NCI-H2081 (cell line): ENCODE measurements around the gene GRHPR.
"Not testable (repeated sequence)": the region's sequence is repeated elsewhere in the genome, so short reads cannot be mapped to it uniquely, and the experiment has no call there.

ENCODE experiments used
- DNase-seq, 2 experiments: peaks; one replicate each; lab custom pipeline; 2025; lab: John Stamatoyannopoulos, UW

GRHPR gene

GRCh38 chr9:37422289-37423104 lies at the start of gene GRHPR:
Gene GRHPR (plus strand): TSS chr9:37422696. CDS start chr9:37422751, 55 bp downstream.
- DNase-seq, result peak; percentile 74 to 78

GRCh38 chr9:37372839-37373238 lies 49.7 kb upstream of the GRHPR start:
- no peak for DNase-seq

- no peak for DNase-seq
These were observed 48.9 kb upstream of the GRHPR start for GRCh38 chr9:37373621-37374020.

GRCh38 chr9:37374892-37375291 lies 47.6 kb upstream of the GRHPR start:
- DNase-seq, result no peak

- DNase-seq, result no peak
These were observed 44.5 kb upstream of the GRHPR start for GRCh38 chr9:37377688-37378612.

- no peak for DNase-seq
These were observed 43.9 kb upstream of the GRHPR start for GRCh38 chr9:37378613-37379004.

GRCh38 chr9:37379835-37380234 lies 42.7 kb upstream of the GRHPR start:
- no peak for DNase-seq

- no peak for DNase-seq
These were observed 41.9 kb upstream of the GRHPR start for GRCh38 chr9:37380570-37380969.

- no peak for DNase-seq
These were observed 41.3 kb upstream of the GRHPR start for GRCh38 chr9:37381094-37381741.

- DNase-seq, result no peak
These were observed 40.1 kb upstream of the GRHPR start for GRCh38 chr9:37382161-37382981.

GRCh38 chr9:37382982-37383357 lies 39.5 kb upstream of the GRHPR start:
- no peak for DNase-seq

GRCh38 chr9:37383393-37383792 lies 39.1 kb upstream of the GRHPR start:
- no peak for DNase-seq

- DNase-seq, result no peak
These were observed 38.4 kb upstream of the GRHPR start for GRCh38 chr9:37383876-37384746.

- DNase-seq, result no peak
These were observed 37.2 kb upstream of the GRHPR start for GRCh38 chr9:37385286-37385685.

GRCh38 chr9:37386988-37387387 lies 35.5 kb upstream of the GRHPR start:
- no peak for DNase-seq

GRCh38 chr9:37390759-37391158 lies 31.7 kb upstream of the GRHPR start:
- DNase-seq, result peak in 1 of 2 experiments; percentile 8

- no peak for DNase-seq
These were observed 30.2 kb upstream of the GRHPR start for GRCh38 chr9:37392272-37392671.

- no peak for DNase-seq
These were observed 27.3 kb upstream of the GRHPR start for GRCh38 chr9:37395229-37395628.

- DNase-seq, result no peak
These were observed 26.8 kb upstream of the GRHPR start for GRCh38 chr9:37395663-37396062.

- DNase-seq, result not testable (repeated sequence)
These were observed 24.5 kb upstream of the GRHPR start for GRCh38 chr9:37397948-37398347.
